Measurements from ENCODE around the gene OR52R1.

OR52R1 gene

GRCh38 chr11:4782454-4782853 is 21.7 kb downstream of the OR52R1 start:
- H3K4me1 Mint-ChIP-seq, result no peaks in the 10 kb centered on the region
- H3K9me3 Mint-ChIP-seq, result peaks cover 8 to 14% of the 10 kb centered on the region in 2 donors
- no peak overlapping the region for H3K27ac Mint-ChIP-seq
- no peaks in the 10 kb centered on the region for H3K36me3 Mint-ChIP-seq
- H3K4me3 Mint-ChIP-seq, result no peak overlapping the region
- DNase-seq (no peak), ATAC-seq (replicated peaks) (no peak)
- peaks cover 0 to 10% of the 10 kb centered on the region in 2 donors for H3K27me3 Mint-ChIP-seq

- Mint-ChIP-seq H3K36me3 (no peaks in the 10 kb centered on the region), H3K27me3 (peaks cover 0 to 13% of the 10 kb centered on the region in 2 donors), H3K4me1 (no peaks in the 10 kb centered on the region), H3K9me3 (no peaks in the 10 kb centered on the region), H3K4me3 (no peak within 1 kb of the TSS), H3K27ac (no peak within 1 kb of the TSS)
- ATAC-seq (replicated peaks) (no peak), DNase-seq (no peak)
Measured at GRCh38 chr11:4769838-4770237, 34.3 kb downstream of the OR52R1 start, which contains the start of gene OR51F1. TSS of gene OR51F1 (minus strand) at chr11:4769938. CDS start at chr11:4769938, 0 bp downstream.

- DNase-seq (no peak), ATAC-seq (replicated peaks) (no peak)
- Mint-ChIP-seq H3K4me3 (no peak overlapping the region), H3K27me3 (peaks cover 0 to 13% of the 10 kb centered on the region in 2 donors), H3K36me3 (no peaks in the 10 kb centered on the region), H3K27ac (no peak overlapping the region), H3K9me3 (no peaks in the 10 kb centered on the region), H3K4me1 (no peaks in the 10 kb centered on the region)
Measured at GRCh38 chr11:4768094-4768493, 36.1 kb downstream of the OR52R1 start.

- Mint-ChIP-seq H3K4me1 (no peaks in the 10 kb centered on the region), H3K27me3 (peaks cover 0 to 13% of the 10 kb centered on the region in 2 donors), H3K4me3 (no peak overlapping the region), H3K9me3 (no peaks in the 10 kb centered on the region), H3K27ac (no peak overlapping the region), H3K36me3 (no peaks in the 10 kb centered on the region)
- ATAC-seq (replicated peaks) (no peak), DNase-seq (no peak)
Measured at GRCh38 chr11:4766420-4767043, 37.6 kb downstream of the OR52R1 start.

- H3K4me1 Mint-ChIP-seq, result no peaks in the 10 kb centered on the region
- H3K36me3 Mint-ChIP-seq, result no peaks in the 10 kb centered on the region
- no peak for ATAC-seq (replicated peaks)
- peaks cover 0 to 6% of the 10 kb centered on the region in 2 donors for H3K27me3 Mint-ChIP-seq
- H3K4me3 Mint-ChIP-seq, result no peak overlapping the region
- no peaks in the 10 kb centered on the region for H3K9me3 Mint-ChIP-seq
- DNase-seq, result no peak
- H3K27ac Mint-ChIP-seq, result no peak overlapping the region
Measured at GRCh38 chr11:4763096-4763495, 41.1 kb downstream of the OR52R1 start.

All from stimulated activated naive B cell treated with anti-CD40 and anti-IgM and Interleukin-4, amounts not matched to agents 10 μg/mL and 1 μg/mL and 100 μg/mL, for 72 hours (primary cell).